OCI-LY1 (cell line): ENCODE measurements around the gene NECAB2.

Experiments used
- H2AFZ ChIP-seq: fragments of 200-600 bp; sonication (generic), shearing (Covaris generic); 2 replicates; pipeline ENCODE4 v1.6.0; 2014; ENCODE audit warnings: antibody characterized with exemption, mild to moderate bottlenecking, low read length
- H3F3A ChIP-seq: fragments of 200-600 bp; sonication (generic), shearing (Covaris generic); 2 replicates; pipeline ENCODE4 v1.6.0; 2014; ENCODE audit warnings: mild to moderate bottlenecking, antibody characterized with exemption, low read length, moderate library complexity; ENCODE audit not compliant: insufficient read depth
- H3K27ac ChIP-seq: fragments of 200-600 bp; sonication (generic); 2 replicates; pipeline ENCODE4 v1.5.1; 2014; ENCODE audit warnings: low read length, mixed run types, mild to moderate bottlenecking, low read depth; ENCODE audit not compliant: poor library complexity, severe bottlenecking
- H3K27me3 ChIP-seq: fragments of 200-600 bp; sonication (generic); 2 replicates; pipeline ENCODE4 v1.6.0; 2014; ENCODE audit warnings: antibody characterized with exemption, mild to moderate bottlenecking, low read length, moderate library complexity; ENCODE audit not compliant: insufficient read depth
- H3K36me3 ChIP-seq: fragments of 200-600 bp; sonication (generic); 2 replicates; pipeline ENCODE4 v1.6.1; 2014; ENCODE audit warnings: mild to moderate bottlenecking, antibody characterized with exemption, low read length, moderate library complexity, mixed read lengths; ENCODE audit not compliant: insufficient read depth
- H3K4me1 ChIP-seq: fragments of 200-600 bp; sonication (generic); 2 replicates; pipeline ENCODE4 v1.5.1; 2014; ENCODE audit warnings: mild to moderate bottlenecking, low read length, moderate library complexity; ENCODE audit not compliant: insufficient read depth, severe bottlenecking
- H3K4me2 ChIP-seq: fragments of 200-600 bp; sonication (generic), shearing (Covaris generic); 2 replicates; pipeline ENCODE4 v1.6.1; 2014; ENCODE audit warnings: low read length
- H3K4me3 ChIP-seq: fragments of 200-600 bp; sonication (generic); 2 replicates; pipeline ENCODE4 v1.5.1; 2014; ENCODE audit warnings: low read length, low read depth, mild to moderate bottlenecking, mixed read lengths; ENCODE audit not compliant: poor library complexity, severe bottlenecking
- H3K79me2 ChIP-seq: fragments of 200-600 bp; shearing (Covaris generic); 2 replicates; pipeline ENCODE4 v1.6.1; 2016; ENCODE audit warnings: mixed run types, low read length, mixed read lengths; ENCODE audit not compliant: insufficient read depth
- H3K9ac ChIP-seq: fragments of 200-600 bp; sonication (generic), shearing (Covaris generic); 2 replicates; pipeline ENCODE4 v1.6.1; 2014; ENCODE audit warnings: mild to moderate bottlenecking, low read length, mixed read lengths
- H3K9me2 ChIP-seq: fragments of 200-600 bp; sonication (generic), shearing (Covaris generic); 2 replicates; pipeline ENCODE4 v1.6.1; 2014; ENCODE audit warnings: low read depth, mild to moderate bottlenecking, low read length, mixed read lengths
- H3K9me3 ChIP-seq: fragments of 200-600 bp; shearing (Covaris generic); 2 replicates; pipeline ENCODE4 v1.6.1; 2014; ENCODE audit warnings: low read length, mixed read lengths
- H4K20me1 ChIP-seq: fragments of 200-600 bp; sonication (generic), shearing (Covaris generic); 2 replicates; pipeline ENCODE4 v1.6.0; 2016; ENCODE audit warnings: mild to moderate bottlenecking, low read length; ENCODE audit not compliant: insufficient read depth
- CTCF ChIP-seq: fragments of 200-600 bp; sonication (generic), shearing (Covaris generic); IDR thresholded peaks from 2 replicates; pipeline ENCODE4 v1.5.1; 2017; ENCODE audit warnings: mild to moderate bottlenecking, antibody characterized with exemption, low read length, moderate library complexity, mixed read lengths
- EZH2 ChIP-seq: fragments of 200-600 bp; sonication (generic), shearing (Covaris generic); IDR thresholded peaks from 2 replicates; pipeline ENCODE4 v1.8.0; 2017; ENCODE audit warnings: borderline replicate concordance, mixed run types, mild to moderate bottlenecking, antibody characterized with exemption, low read length, moderate library complexity, mixed read lengths

The NECAB2 gene

GRCh38 chr16:84005391-84005790 is 37.3 kb downstream of the NECAB2 start:
- H3K27me3 ChIP-seq: no peaks in the 10 kb centered on the region; the same call in 1 of the 2 replicates
- H3K79me2 ChIP-seq: no peaks in the 10 kb centered on the region
- H3K27ac ChIP-seq: no peak overlapping the region
- H3K4me2 ChIP-seq: no peak overlapping the region
- H3K9ac ChIP-seq: no peak overlapping the region
- H3F3A ChIP-seq: no peaks in the 10 kb centered on the region
- TF ChIP-seq EZH2: no peak
- TF ChIP-seq CTCF: no peak
- no peaks in the 10 kb centered on the region for H4K20me1 ChIP-seq
- no peaks in the 10 kb centered on the region for H3K9me3 ChIP-seq
- H3K4me1 ChIP-seq: no peaks in the 10 kb centered on the region
- H3K9me2 ChIP-seq: no peaks in the 10 kb centered on the region
- no peak overlapping the region for H3K4me3 ChIP-seq
- no peak overlapping the region for H2AFZ ChIP-seq
- H3K36me3 ChIP-seq: no peaks in the 10 kb centered on the region

GRCh38 chr16:84007520-84007919 is 39.5 kb downstream of the NECAB2 start:
- H3K4me1 ChIP-seq: no peaks in the 10 kb centered on the region

GRCh38 chr16:84007965-84008364 is 39.9 kb downstream of the NECAB2 start:
- no peak overlapping the region for H3K4me3 ChIP-seq

More at GRCh38 chr16:84007520-84007919, 39.5 kb downstream of the NECAB2 start:
- H3K9me2 ChIP-seq: no peaks in the 10 kb centered on the region
- no peaks in the 10 kb centered on the region for H4K20me1 ChIP-seq
- H3K4me3 ChIP-seq: no peak overlapping the region
- no peak overlapping the region for H3K27ac ChIP-seq
- no peaks in the 10 kb centered on the region for H3F3A ChIP-seq
- no peak overlapping the region for H3K9ac ChIP-seq
- H2AFZ ChIP-seq: no peak overlapping the region
- H3K9me3 ChIP-seq: no peaks in the 10 kb centered on the region
- peaks cover 3% of the 10 kb centered on the region; the same call in 1 of the 2 replicates for H3K27me3 ChIP-seq
- H3K4me2 ChIP-seq: no peak overlapping the region
- H3K79me2 ChIP-seq: no peaks in the 10 kb centered on the region
- no peaks in the 10 kb centered on the region for H3K36me3 ChIP-seq
- no peak for TF ChIP-seq CTCF

More at GRCh38 chr16:84007965-84008364, 39.9 kb downstream of the NECAB2 start:
- Histone ChIP-seq H3K4me2 (no peak overlapping the region), H3F3A (no peaks in the 10 kb centered on the region), H3K9ac (no peak overlapping the region), H3K27ac (no peak overlapping the region), H3K9me3 (no peaks in the 10 kb centered on the region), H3K4me1 (no peaks in the 10 kb centered on the region), H3K27me3 (0 out of 2 replicates have a peak, but pooled peaks cover 3% of the 10 kb centered on the region), H4K20me1 (no peaks in the 10 kb centered on the region), H3K9me2 (no peaks in the 10 kb centered on the region), H3K36me3 (no peaks in the 10 kb centered on the region), H2AFZ (no peak overlapping the region), H3K79me2 (no peaks in the 10 kb centered on the region)
- TF ChIP-seq EZH2: no peak
- TF ChIP-seq CTCF: no peak
